ENCODE data around the gene HSPG2. TPM values are rescaled to one million over a fixed set of nuclear protein-coding genes. Genes with fewer than 3 reads are reported as not detected.

Gene HSPG2
- total and polyA plus RNA-seq, 4 donors = 49.6 to 85.8 (median 64.8) TPM

DNA sequence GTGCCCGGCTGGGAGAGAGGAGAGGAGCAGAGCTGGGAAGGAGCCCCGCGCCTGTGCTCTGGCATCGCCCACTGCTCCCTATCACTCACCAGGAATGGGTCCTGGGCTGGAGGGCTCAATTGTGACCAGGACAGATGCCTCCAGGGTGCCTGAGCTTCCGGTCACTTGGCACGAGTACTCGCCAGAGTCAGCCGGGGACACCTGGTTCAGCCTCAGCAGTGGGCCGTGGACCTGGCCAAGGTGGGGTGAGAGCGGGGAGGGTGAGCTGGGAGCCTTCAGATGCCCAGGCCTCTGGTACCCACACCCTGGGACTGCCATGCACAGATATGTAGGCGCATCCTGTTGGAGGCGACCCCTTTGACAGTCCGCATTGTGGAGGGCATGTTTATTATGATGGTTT, 93.9 kb downstream of the HSPG2 start:
- H3K4me3 ChIP-seq (ENCODE audit: low read depth, low read length) = no peak overlapping the region
- H3K9me3 ChIP-seq (ENCODE audit: control insufficient read depth, insufficient read depth, low read length) = no peaks in the 10 kb centered on the region
- 91% methylated on average over 7 of the region's 13 CpGs for WGBS (ENCODE audit: insufficient coverage)
- peaks cover 74% of the 10 kb centered on the region for H3K36me3 ChIP-seq (ENCODE audit: control insufficient read depth, insufficient read depth, low read length)
- no peaks in the 10 kb centered on the region for H3K27me3 ChIP-seq (ENCODE audit: control insufficient read depth, insufficient read depth, low read length)
- H3K4me1 ChIP-seq (ENCODE audit: control insufficient read depth, insufficient read depth, low read length) = no peaks in the 10 kb centered on the region
- H3K27ac ChIP-seq (ENCODE audit: low read depth, low read length) = no peak overlapping the region
- no peak for DNase-seq (ENCODE audit: low read depth in 4 of 6, low spot score in 6 of 6)

DNA sequence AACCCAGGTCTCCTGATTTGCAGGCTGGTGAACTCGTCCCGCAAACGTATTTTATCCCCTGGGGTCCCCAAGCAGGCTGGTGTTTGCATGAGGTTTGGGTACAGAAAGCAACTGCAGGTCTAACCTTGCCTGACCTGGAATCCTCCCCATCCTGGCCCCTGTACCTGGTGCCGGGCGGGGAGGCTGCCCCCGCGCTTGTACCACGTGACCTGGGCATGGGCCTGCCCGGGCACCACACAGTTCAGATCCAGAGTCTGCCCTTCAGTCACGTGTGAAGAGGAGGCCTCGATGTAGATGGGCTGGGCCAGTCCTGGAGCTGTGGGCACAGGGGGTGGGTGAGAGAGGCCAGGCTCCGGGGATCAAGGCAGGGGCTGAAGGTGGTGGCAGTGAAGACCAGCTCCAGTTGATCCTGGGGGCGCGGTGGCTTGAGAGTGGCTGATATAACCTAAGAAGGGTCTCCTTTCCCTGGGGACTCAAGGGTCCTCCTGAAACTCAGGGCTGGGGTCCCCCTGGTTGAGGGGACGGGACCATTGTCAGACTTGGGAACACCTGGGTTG, 94.4 kb downstream of the HSPG2 start:
- Histone ChIP-seq H3K36me3 (ENCODE audit: control insufficient read depth, insufficient read depth, low read length) (peaks cover 69% of the 10 kb centered on the region), H3K9me3 (ENCODE audit: control insufficient read depth, insufficient read depth, low read length) (no peaks in the 10 kb centered on the region), H3K4me3 (ENCODE audit: low read depth, low read length) (no peak overlapping the region), H3K4me1 (ENCODE audit: control insufficient read depth, insufficient read depth, low read length) (no peaks in the 10 kb centered on the region), H3K27ac (ENCODE audit: low read depth, low read length) (no peak overlapping the region), H3K27me3 (ENCODE audit: control insufficient read depth, insufficient read depth, low read length) (no peaks in the 10 kb centered on the region)
- WGBS (ENCODE audit: insufficient coverage) = 91% methylated on average over 14 of the region's 15 CpGs
- DNase-seq (ENCODE audit: low read depth in 4 of 6, low spot score in 6 of 6) = no peak

DNA sequence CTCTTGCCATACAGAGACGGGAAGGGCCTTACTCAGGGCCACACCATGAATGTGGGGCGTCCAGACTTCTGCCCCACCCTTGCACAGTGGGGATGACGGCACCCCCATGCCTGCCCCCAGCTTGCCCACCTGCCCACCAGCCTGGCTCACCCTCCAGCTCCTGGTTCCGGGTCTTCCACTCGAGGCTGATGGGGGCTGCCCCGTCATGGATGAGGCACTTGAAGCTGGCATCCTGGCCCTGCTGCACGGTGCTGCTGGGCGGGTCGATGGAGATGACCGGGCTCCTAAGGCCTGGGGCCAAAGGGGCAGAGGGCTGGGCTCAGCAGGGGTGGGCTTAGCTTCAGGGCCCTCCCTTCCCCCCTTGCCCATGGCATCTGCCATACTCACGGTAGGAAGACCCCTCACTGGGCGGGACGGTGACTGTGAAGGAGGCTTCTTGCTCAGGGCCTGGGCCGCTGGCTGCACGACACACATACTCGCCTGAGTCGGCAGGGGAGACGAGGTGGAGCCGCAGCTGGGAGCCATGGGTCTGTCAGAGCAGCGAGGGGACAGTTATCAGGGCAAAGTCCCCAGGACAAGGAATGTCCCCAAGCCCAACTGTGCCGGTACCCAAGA, 95.2 kb downstream of the HSPG2 start:
- Histone ChIP-seq H3K4me3 (ENCODE audit: low read depth, low read length) (no peak overlapping the region), H3K36me3 (ENCODE audit: control insufficient read depth, insufficient read depth, low read length) (peaks cover 64% of the 10 kb centered on the region), H3K27ac (ENCODE audit: low read depth, low read length) (no peak overlapping the region), H3K9me3 (ENCODE audit: control insufficient read depth, insufficient read depth, low read length) (no peaks in the 10 kb centered on the region), H3K27me3 (ENCODE audit: control insufficient read depth, insufficient read depth, low read length) (no peaks in the 10 kb centered on the region), H3K4me1 (ENCODE audit: control insufficient read depth, insufficient read depth, low read length) (no peaks in the 10 kb centered on the region)
- WGBS (ENCODE audit: insufficient coverage) = 90% methylated on average over 21 of the region's 21 CpGs
- no peak for DNase-seq (ENCODE audit: low read depth in 4 of 6, low spot score in 6 of 6)

DNA sequence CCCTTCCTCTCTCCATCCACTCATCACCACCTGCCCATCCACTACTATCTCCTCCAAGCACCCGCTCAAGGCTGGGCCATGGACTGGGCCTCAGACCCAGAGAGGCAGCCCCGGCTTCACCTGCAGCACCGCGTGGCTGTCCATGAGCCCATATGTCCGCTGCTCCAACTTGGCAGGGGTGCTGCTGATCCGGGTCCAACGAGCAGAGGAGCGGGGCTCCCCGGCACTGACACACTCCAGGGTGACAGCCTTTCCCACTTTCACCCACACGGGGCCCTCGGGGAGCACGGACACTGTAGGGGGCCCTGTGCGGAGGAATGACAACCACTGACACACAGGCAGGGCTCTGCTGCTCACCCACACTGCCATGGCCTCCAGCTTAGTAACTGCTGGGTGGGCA, 96.1 kb downstream of the HSPG2 start:
- Histone ChIP-seq H3K27ac (ENCODE audit: low read depth, low read length) (no peak overlapping the region), H3K36me3 (ENCODE audit: control insufficient read depth, insufficient read depth, low read length) (peaks cover 64% of the 10 kb centered on the region), H3K9me3 (ENCODE audit: control insufficient read depth, insufficient read depth, low read length) (no peaks in the 10 kb centered on the region), H3K4me1 (ENCODE audit: control insufficient read depth, insufficient read depth, low read length) (no peaks in the 10 kb centered on the region), H3K27me3 (ENCODE audit: control insufficient read depth, insufficient read depth, low read length) (no peaks in the 10 kb centered on the region), H3K4me3 (ENCODE audit: low read depth, low read length) (no peak overlapping the region)
- 93% methylated on average over 13 of the region's 13 CpGs for WGBS (ENCODE audit: insufficient coverage)
- DNase-seq (ENCODE audit: low read depth in 4 of 6, low spot score in 6 of 6) = no peak

DNA sequence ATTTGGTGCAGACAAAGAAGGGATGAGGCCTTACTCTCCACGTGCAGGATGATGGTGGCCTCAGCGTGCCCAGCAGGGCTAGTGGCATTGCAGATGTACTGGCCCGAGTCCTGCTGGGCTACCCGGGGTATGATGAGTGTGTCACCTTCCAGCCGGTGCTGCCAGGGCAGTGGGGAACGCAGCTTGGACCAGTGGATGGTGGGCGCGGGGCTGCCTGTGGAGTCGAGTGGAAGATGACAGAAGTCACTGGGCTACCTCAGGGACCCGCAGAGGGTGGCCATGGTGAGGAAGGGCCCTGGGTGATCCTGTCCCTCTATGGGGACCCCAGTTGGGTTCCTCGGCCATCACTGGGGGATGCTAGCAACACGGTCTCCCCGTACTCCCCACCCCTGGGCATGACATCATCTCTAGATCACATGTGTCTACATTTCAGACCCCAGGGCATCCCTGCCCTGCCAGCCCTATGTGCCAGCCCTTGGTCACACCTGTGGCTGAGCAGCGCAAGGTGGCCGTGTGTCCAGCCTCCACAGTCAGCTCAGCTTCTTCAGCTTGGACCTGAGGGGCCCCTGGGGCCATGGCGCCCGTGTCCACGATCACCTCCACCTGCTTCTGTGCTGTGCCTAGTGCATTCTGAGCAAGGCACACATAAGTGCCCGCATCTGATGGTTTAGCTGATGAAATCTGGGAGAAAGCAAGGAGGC, 97.6 kb downstream of the HSPG2 start:
- no peak overlapping the region for H3K27ac ChIP-seq (ENCODE audit: low read depth, low read length)
- DNase-seq (ENCODE audit: low read depth in 4 of 6, low spot score in 6 of 6) = no peak
- no peaks in the 10 kb centered on the region for H3K4me1 ChIP-seq (ENCODE audit: control insufficient read depth, insufficient read depth, low read length)
- peaks cover 74% of the 10 kb centered on the region for H3K36me3 ChIP-seq (ENCODE audit: control insufficient read depth, insufficient read depth, low read length)
- no peaks in the 10 kb centered on the region for H3K9me3 ChIP-seq (ENCODE audit: control insufficient read depth, insufficient read depth, low read length)
- 96% methylated on average over 19 of the region's 19 CpGs for WGBS (ENCODE audit: insufficient coverage)
- H3K27me3 ChIP-seq (ENCODE audit: control insufficient read depth, insufficient read depth, low read length) = no peaks in the 10 kb centered on the region
- H3K4me3 ChIP-seq (ENCODE audit: low read depth, low read length) = no peak overlapping the region

DNA sequence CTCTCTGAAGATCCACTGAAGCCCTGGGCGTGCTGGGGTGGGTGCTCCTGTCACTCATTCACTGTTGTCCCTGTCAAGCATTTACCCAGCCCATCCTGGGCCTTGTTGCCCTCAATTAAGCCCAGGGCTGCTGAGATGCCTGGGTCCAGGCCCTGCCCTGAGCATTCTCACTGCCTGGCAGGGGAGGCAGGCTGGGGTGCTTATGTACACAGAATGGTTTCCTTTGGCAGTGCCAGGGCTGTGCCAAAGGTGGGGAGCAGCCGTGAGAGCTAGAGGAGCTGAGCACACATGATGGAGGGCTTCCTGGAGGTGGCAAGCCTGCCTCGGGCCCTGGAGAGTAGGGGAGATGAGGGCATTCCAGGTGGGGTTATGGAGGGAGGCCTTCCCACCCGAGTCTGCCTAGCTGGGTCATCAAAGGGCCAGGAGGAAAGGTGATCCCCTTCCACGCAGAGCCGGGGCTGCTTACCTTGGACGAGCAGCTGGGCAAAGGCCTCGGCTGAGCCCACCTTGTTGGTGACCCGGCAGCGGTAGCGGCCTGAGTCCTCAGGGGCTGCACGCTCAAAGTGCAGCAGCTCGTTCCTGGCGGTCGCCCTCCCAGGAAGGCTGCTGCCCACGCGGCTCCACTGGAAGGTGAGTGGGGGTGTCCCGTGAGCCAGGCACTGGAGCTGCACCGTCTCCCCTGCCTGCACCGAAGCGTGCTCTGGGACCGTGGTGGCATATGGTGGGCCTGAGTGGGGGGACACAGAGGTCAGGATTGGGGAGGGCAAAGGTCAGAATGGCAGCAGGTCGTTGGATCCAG, 98.6 kb downstream of the HSPG2 start:
- Histone ChIP-seq H3K4me1 (ENCODE audit: control insufficient read depth, insufficient read depth, low read length) (no peaks in the 10 kb centered on the region), H3K4me3 (ENCODE audit: low read depth, low read length) (no peak overlapping the region), H3K27ac (ENCODE audit: low read depth, low read length) (no peak overlapping the region), H3K36me3 (ENCODE audit: control insufficient read depth, insufficient read depth, low read length) (peaks cover 75% of the 10 kb centered on the region), H3K9me3 (ENCODE audit: control insufficient read depth, insufficient read depth, low read length) (peaks cover 1% of the 10 kb centered on the region), H3K27me3 (ENCODE audit: control insufficient read depth, insufficient read depth, low read length) (no peaks in the 10 kb centered on the region)
- WGBS (ENCODE audit: insufficient coverage) = 90% methylated on average over 23 of the region's 23 CpGs
- no peak for DNase-seq (ENCODE audit: low read depth in 4 of 6, low spot score in 6 of 6)

DNA sequence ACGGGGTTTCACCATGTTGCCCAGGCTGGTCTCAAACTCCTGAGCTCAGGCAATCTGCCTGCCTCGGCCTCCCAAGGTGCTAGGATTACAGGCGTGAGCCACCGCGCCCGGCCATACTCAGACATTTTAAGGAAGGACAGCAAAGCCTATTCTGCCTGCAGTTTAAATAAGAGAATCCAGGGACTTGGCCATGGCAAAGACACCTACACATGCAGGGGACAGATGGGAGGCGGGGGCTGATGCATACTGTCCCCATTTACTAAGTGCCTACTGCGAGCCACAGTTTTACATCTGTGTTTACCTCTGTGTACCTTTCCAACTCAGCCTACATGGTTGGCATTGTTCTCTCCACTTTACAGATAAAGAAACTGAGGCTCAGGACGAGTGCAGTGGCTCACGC, 99.6 kb downstream of the HSPG2 start:
- WGBS (ENCODE audit: insufficient coverage) = 97% methylated on average over 8 of the region's 10 CpGs
- peaks cover 75% of the 10 kb centered on the region for H3K36me3 ChIP-seq (ENCODE audit: control insufficient read depth, insufficient read depth, low read length)

DNA sequence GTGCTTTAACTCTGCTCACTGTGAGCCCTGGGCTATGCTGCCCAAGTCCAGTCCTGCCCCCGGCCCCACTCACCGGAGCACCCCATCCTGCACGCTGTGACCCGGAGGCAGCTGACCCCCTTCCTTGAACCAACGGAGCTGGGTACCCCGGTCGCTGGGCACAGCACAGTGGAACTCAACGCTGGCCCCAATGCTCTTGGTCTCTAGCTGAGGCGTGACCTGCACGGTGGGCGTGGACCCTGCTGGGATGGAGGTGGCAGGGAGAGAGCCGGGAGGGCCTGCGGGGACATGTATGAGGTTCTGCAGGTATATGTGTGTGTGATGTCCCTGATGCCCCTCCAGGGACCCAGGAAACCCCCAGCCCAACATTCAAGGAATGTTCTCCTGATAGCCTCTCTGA, 100.4 kb downstream of the HSPG2 start:
- Histone ChIP-seq H3K27ac (ENCODE audit: low read depth, low read length) (no peak overlapping the region), H3K36me3 (ENCODE audit: control insufficient read depth, insufficient read depth, low read length) (peaks cover 74% of the 10 kb centered on the region), H3K4me1 (ENCODE audit: control insufficient read depth, insufficient read depth, low read length) (no peaks in the 10 kb centered on the region), H3K27me3 (ENCODE audit: control insufficient read depth, insufficient read depth, low read length) (no peaks in the 10 kb centered on the region), H3K9me3 (ENCODE audit: control insufficient read depth, insufficient read depth, low read length) (peaks cover 3% of the 10 kb centered on the region), H3K4me3 (ENCODE audit: low read depth, low read length) (no peak overlapping the region)
- 97% methylated on average over 11 of the region's 13 CpGs for WGBS (ENCODE audit: insufficient coverage)
- DNase-seq (ENCODE audit: low read depth in 4 of 6, low spot score in 6 of 6) = no peak

More for the DNA sequence above, 99.6 kb downstream of the HSPG2 start:
- Histone ChIP-seq H3K27ac (ENCODE audit: low read depth, low read length) (no peak overlapping the region), H3K9me3 (ENCODE audit: control insufficient read depth, insufficient read depth, low read length) (peaks cover 3% of the 10 kb centered on the region), H3K4me1 (ENCODE audit: control insufficient read depth, insufficient read depth, low read length) (no peaks in the 10 kb centered on the region), H3K4me3 (ENCODE audit: low read depth, low read length) (no peak overlapping the region), H3K27me3 (ENCODE audit: control insufficient read depth, insufficient read depth, low read length) (no peaks in the 10 kb centered on the region)
- no peak for DNase-seq (ENCODE audit: low read depth in 4 of 6, low spot score in 6 of 6)

DNA sequence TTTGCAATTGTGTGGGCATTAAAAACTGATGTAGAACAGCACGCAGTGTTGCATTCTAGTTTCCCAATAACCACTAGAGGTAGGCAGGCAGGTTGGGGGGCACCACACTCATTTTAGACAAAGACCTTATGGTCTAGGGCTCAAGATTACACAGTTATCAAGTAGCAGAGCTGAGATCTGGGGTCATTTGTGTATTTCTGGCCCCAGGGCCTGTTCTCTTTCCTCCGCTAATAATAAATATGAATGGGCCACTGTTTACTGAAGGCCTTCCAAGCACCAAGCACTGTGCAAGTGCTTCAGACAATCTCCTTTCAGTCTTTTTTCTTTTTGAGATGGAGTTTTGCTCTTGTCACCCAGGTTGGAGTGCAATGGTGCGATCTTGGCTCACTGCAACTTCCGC, 101.1 kb downstream of the HSPG2 start:
- Histone ChIP-seq H3K4me1 (ENCODE audit: control insufficient read depth, insufficient read depth, low read length) (no peaks in the 10 kb centered on the region), H3K4me3 (ENCODE audit: low read depth, low read length) (no peak overlapping the region), H3K9me3 (ENCODE audit: control insufficient read depth, insufficient read depth, low read length) (peaks cover 3% of the 10 kb centered on the region), H3K27me3 (ENCODE audit: control insufficient read depth, insufficient read depth, low read length) (no peaks in the 10 kb centered on the region), H3K36me3 (ENCODE audit: control insufficient read depth, insufficient read depth, low read length) (peaks cover 74% of the 10 kb centered on the region), H3K27ac (ENCODE audit: low read depth, low read length) (no peak overlapping the region)
- DNase-seq (ENCODE audit: low read depth in 4 of 6, low spot score in 6 of 6) = no peak
- 100% methylated on average over 2 of the region's 4 CpGs for WGBS (ENCODE audit: insufficient coverage)

Measured in spinal cord (tissue), 10 donors.